SIG-M5 treated with dmso at 0.1 percent for 504 hours (cell line): ENCODE results near the gene SCGB3A2.

Experiments
- DNase-seq: peaks from one replicate; lab custom pipeline; 2025; ENCODE audit not compliant: unreplicated experiment; lab: John Stamatoyannopoulos, UW

SCGB3A2 gene

DNA sequence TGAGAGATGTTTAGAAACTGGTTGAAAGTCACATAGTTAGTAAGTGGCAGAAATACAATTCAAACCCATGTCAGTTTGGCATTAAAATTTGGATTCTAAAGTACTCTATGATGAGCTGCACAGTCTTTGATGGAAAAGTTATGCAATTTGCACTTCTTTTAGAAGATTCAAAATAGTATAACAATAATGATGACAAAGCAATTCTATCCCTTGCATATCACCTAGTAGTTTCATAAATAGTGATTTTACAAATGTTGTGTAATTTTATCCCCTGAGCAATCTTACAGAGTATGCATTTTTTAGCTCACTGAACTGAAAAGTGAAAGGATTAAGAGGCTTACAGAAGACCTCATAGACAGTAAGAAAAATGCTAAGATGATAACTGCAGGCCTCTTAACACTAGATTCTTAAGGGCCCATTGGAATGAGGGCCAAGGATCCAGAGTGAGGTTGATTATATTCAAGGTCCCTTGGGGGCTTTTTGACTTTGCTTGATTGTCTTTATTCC lies 24.2 kb downstream of the SCGB3A2 start:
- DNase-seq: no peak

DNA sequence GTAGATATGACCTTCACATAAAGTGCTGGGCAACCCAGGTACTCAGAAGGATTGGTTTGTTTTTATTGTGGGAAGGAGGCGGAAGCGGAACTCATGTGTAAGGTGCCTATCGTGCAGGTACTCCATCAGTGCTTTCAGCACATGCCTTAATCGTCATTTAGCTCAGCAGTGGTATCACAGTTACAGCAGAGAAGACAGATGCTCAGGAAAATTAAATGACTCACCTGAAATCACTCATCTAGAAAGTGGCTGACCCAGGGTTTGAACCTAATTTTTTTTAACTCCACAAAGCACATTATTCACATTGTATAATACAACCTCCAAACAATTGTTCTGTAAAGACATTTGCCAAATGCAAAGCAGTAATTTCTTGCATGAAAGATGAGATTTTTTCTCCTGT lies 25.6 kb downstream of the SCGB3A2 start:
- no peak for DNase-seq

DNA sequence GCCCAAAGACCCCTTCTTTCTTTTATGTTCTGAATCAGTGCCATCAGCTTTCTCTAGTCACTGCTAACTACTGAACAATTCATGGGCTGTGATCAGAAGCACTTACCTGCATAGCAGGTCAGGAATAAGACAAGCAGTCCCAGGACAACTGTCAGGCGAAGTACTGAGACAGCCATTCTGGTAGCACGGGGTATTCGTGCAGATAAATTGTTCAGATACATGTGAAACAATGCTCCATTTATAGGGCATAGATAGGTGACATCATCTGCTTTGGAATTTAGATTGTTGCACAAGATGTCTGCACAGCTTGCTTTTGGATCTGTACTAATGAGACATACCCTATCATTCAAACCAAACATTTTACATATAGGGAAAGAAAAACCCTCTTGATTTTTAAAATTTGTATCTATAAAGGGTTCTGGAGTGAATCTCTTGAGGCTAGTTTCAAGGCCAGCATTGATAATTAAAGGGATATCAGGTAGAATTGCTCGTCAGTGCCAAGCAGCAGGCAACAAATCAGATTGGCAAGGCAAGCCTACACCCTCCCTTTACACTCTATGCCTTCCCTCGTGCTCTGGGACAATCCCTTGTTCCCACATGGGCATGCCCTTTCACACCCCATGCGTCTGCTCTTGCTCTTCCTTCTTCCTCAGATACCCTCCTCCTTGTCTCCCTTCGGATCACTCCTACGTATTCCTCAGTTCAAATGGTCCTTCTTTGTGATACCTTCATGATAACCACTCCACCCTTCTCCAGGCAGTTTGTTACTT lies 28.0 kb downstream of the SCGB3A2 start, which contains the start of gene C5orf46:
C5orf46 (minus strand) TSS at position 213 of the 770 bp plus-strand sequence; CDS start at position 176, 37 bp downstream.
- no peak for DNase-seq

GRCh38 chr5:147911427-147911826 lies 32.9 kb downstream of the SCGB3A2 start:
- DNase-seq: no peak

DNA sequence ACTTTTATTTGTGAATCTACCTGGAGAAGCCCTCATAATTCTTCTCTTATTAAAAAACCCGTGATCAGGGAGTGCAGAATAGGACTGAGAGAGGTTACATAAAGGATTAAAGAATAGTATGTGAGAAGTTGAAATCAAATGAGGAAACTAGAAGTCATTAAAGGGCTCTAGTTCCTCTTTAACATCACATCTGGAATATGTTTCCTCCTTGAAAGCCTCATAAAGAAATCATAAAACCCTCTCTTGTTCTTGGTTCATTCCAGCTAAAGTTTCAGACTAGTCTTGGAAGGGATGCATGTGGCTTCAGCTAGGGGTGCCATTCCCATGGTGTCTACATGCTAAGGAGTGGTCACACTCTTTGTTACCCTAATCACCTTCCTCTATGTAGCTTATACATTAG lies 33.5 kb downstream of the SCGB3A2 start:
- peak; percentile 70 for DNase-seq

GRCh38 chr5:147913786-147914185 lies 35.3 kb downstream of the SCGB3A2 start:
- no peak for DNase-seq

- DNase-seq: no peak
These were observed 39.7 kb downstream of the SCGB3A2 start for GRCh38 chr5:147918101-147918685.

DNA sequence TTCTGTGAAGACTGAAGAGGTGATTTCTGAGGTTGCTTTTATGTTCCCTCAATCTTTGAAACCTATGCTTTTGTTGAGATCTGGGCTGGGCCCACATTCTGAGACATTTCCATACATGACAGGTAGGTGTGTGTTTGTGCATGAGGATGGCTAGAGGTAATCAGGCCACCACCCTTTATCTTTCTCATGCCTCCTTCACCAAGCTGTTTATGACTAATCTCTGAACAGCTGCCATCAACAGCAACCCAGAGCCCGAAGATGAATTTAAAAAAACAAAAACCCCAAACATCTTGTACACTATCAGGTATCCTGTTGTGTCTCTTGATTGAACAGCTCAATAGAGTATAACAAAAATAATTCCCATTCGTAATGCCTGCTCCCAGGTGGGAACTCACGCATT lies 40.4 kb downstream of the SCGB3A2 start:
- DNase-seq: no peak

GRCh38 chr5:147920420-147921030 lies 42.0 kb downstream of the SCGB3A2 start:
- no peak for DNase-seq

GRCh38 chr5:147921136-147921535 lies 42.6 kb downstream of the SCGB3A2 start:
- DNase-seq: peak; percentile 90

- no peak for DNase-seq
These were observed 46.5 kb downstream of the SCGB3A2 start for GRCh38 chr5:147925020-147925419.

DNA sequence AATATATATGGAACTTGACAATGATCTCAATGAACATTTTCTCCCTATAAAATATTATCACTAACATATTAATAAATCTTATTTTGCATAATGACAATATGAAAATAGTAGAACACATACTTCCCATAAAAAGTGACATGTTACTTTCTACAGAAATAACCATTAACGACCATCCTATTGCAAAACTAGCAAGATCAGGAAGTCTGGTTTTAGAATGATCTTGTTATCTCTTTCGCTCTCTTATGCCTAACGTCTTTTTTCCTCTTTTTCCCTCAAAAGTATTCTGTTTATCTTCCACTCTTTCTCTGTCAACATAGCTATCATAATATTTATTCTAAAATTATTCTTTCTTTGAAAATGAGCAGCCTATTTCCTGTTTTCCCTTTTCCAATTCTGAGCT lies 49.4 kb downstream of the SCGB3A2 start:
- DNase-seq: peak; percentile 74

- peak; percentile 80 for DNase-seq
These were observed 52.3 kb downstream of the SCGB3A2 start for GRCh38 chr5:147930769-147931168.
